GM10266 (cell line): ENCODE measurements around the gene ASF1A.
"Not testable (repeated sequence)": the region's sequence is repeated elsewhere in the genome, so short reads cannot be mapped to it uniquely, and the experiment has no call there.

Source experiments
- DNase-seq: peaks from one replicate; pipeline ENCODE4 v3.0.0; 2012; ENCODE audit errors: extremely low spot score
- TF ChIP-seq, protein P1 (sequence below): IDR thresholded peaks from 2 replicates; pipeline ENCODE4 v1.5.1; 2012; ENCODE audit warnings: mild to moderate bottlenecking, low read depth; ENCODE audit not compliant: control insufficient read depth, insufficient read depth; ENCODE audit errors: missing control alignments

The ASF1A gene

DNA sequence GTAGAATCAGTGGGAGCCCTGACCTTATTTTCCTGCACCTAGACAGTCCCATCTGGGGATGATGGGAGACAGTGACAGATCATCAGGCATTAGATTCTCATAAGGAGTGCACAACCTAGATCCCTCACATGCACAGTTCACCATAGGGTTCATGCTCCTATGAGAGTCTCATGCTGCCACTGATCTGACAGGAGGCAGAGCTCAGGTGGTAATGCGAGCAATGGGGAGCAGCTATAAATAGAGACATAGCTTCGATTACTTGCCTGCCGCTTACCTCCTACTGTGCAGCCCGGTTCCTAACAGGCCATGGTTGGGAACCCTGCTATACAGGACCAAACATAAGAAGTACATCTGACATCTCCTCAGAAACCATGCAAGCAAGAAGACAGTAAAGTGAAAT is 31.5 kb upstream of the ASF1A start:
- no peak for DNase-seq
- TF ChIP-seq, protein P1, sequence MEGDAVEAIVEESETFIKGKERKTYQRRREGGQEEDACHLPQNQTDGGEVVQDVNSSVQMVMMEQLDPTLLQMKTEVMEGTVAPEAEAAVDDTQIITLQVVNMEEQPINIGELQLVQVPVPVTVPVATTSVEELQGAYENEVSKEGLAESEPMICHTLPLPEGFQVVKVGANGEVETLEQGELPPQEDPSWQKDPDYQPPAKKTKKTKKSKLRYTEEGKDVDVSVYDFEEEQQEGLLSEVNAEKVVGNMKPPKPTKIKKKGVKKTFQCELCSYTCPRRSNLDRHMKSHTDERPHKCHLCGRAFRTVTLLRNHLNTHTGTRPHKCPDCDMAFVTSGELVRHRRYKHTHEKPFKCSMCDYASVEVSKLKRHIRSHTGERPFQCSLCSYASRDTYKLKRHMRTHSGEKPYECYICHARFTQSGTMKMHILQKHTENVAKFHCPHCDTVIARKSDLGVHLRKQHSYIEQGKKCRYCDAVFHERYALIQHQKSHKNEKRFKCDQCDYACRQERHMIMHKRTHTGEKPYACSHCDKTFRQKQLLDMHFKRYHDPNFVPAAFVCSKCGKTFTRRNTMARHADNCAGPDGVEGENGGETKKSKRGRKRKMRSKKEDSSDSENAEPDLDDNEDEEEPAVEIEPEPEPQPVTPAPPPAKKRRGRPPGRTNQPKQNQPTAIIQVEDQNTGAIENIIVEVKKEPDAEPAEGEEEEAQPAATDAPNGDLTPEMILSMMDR, result no peak

DNA sequence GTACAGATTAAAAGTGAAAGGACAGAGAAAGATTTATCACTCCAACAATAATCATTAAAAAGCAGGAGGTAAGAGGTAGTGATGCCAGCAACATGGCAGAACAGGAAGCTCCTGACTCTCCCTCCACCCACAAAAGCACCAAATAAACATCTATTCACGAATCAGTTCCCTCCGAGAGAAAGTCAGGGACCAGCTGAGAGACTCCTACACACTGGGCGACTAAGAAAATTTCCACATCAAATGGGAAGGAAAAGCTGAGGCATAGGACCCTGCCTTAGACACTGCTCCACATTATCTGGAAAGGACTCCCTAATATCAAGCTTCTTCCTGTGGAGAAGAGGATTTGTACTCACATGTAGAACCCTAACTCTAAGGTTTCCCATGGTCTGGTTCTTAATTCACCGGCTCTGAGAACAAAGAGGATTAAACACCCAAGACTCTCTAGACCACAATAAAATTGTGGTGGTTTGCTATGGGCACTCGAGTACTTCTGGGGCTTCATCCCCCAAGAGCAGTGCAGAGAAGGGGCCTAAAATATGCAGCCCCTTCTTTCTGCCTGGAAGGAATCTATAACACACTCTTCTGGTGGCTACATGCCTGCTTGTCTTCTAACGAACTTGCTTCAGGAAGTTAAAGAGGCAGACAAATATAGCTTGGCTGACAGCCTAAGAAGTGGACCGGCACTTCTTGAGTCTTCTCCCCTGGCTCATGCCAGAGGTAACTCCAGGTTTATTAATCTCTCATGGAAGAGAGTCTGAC is 29.4 kb upstream of the ASF1A start:
- no peak for DNase-seq
- TF ChIP-seq, protein P1, result no peak

DNA sequence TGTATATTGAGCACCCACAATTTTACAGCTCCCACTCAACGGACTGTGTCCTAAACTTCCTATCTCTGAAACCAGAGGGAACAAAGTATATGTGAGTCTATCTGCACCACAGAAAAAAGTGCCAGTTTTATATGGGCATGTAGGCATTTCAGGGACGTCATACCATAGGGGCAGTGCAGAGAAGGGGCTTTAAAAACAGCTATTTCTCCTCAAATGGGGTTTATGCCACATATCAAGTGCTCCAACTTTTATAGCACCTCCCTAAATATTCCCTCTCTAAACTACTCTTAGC is 28.9 kb upstream of the ASF1A start:
- no peak for DNase-seq
- TF ChIP-seq, protein P1, result no peak

DNA sequence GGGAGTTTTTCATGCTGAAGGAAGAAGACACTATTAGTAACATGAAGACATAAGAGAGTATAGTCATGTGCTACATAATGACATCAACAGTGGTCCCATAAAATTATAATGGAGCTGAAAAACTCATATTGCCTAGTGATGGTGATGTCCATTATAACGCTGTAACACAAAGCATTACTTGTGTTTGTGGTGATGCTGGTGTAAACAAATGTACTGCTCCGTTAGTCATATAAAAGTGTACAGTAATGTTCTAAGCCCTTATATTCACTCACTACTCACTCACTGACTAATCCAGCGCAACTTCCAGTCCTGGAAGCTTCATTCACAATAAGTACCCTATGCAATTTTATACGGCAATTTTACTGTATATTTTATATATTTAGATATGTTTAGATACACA is 26.8 kb upstream of the ASF1A start:
- DNase-seq, result no peak
- TF ChIP-seq, protein P1, result no peak

DNA sequence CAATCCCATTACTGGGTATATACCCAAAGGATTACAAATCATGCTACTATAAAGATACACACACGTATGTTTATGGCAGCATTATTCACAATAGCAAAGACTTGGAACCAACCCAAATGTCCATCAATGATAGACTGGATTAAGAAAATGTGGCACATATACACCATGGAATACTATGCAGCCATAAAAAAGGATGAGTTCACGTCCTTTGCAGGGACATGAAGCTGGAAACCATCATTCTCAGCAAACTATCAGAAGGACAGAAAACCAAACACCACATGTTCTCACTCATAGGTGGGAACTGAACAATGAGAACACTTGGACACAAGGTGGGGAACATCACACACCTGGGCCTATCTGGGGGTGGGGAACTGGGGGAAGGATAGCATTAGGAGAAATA is 25.1 kb upstream of the ASF1A start:
- not testable (repeated sequence) for DNase-seq

DNA sequence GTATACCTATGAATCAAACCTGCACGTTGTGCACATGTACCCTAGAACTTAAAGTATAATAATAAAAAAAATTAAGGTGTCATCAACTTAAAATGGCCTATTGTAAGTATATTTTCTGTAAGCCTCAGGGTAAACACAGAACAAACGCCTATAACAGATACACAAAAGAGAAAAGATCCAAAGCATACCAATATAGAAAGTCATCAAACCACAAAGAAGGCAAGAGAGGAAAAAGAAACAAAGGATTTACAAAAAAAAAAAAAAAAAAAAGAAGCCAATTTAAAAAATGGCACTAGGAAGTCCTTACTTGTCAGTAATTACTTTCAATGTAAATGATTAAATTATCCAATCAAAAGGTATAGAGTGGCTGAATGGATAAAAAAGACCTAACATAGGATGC is 24.6 kb upstream of the ASF1A start:
- no peak for DNase-seq
- TF ChIP-seq, protein P1, result no peak

DNA sequence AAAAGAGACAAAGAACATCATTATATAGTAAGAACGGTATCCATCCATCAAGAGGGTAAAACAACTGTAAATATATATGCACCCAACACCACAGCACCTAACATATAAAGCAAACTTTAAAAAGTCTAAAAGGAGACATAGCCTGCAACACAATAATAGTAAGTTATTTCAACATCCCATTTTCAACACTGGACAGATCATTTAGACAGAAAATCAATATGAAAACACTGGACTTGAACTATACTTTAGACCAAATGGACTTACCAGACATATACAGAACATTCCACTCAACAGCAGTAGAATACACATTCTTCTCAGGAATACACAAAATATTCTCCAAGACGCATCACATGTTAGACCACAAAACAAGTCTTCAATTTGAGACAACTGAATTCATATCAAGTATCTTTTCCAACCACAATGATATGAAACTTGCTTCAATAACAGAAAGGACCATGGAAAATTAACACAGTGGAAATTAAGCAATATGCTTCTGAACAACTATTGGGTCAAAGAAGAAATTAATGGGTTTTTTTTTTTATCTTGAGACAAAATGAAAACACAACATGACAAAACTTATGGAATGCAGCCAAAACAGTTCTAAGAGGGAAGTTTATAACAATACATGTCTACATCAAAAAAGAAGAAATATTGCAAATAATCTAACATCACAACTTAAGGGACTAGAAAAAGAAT is 23.9 kb upstream of the ASF1A start:
- DNase-seq, result no peak
- TF ChIP-seq, protein P1, result no peak
